Adipose tissue (tissue), 3 donors: ENCODE measurements around the gene BLOC1S1. TPM values are rescaled to one million over a fixed set of nuclear protein-coding genes. Genes with fewer than 3 reads are reported as not detected.

Experiments used
- H3K27ac ChIP-seq: one replicate; pipeline ENCODE4 v1.5.1; 2013; ENCODE audit warnings: low read depth, low read length
- WGBS, 3 donors: extraction: QIAGEN DNeasy Blood & Tissue Kit; methylation state at CpG; one replicate each; pipeline ENCODE4 v1.1.7; 2013; 5-methylcytosine and 5-hydroxymethylcytosine counted together
- polyA plus RNA-seq, 3 donors: library from polyadenylated mRNA; stranded (reverse); fragments of 200-250 nt; gene quantifications; one replicate each; pipeline ENCODE4 v1.2.3, GENCODE V29; 2013
- donor health status: healthy with polysubstance abuse.
- donor health status: Bipolar disorder and iron deficiency.
- donor health status: healthy.

Gene BLOC1S1
- polyA plus RNA-seq, 3 donors, result 103 to 323 (median 288) TPM

DNA sequence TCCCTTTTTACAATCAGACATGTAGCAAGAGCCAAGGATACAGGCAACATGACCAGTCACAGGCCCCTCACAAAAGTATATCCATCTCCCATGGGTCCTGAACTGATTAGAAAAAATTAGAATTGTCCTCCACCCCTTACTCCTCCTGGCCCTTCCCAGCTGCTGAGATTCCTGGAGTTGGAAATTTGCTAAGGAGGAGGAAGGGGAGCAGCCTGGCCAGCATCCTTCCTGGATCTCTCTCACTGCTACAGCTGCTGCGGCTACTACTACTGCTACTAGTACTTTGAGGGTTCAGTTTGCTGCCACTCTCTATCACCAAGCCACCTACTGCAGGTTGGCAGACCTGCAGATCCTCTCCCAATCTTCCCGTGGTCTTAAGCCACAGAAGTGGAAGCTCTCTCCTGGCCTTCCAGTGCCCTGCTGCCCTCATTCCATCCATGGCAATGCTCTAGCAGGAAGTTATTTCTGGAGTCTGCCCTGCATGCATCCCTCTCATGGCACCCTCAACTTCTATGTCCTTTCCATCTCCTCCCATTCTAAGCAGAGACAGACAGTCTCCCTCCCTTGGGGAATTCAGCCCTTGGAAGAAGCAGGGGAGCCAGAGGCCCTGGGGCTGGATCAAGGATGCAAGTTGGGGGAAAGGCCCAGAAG, 9.2 kb upstream of the BLOC1S1 start:
- 67 to 80% (median 71%) methylated on average over 2 of the region's 2 CpGs for WGBS, 3 donors
- H3K27ac ChIP-seq, result no peak overlapping the region

DNA sequence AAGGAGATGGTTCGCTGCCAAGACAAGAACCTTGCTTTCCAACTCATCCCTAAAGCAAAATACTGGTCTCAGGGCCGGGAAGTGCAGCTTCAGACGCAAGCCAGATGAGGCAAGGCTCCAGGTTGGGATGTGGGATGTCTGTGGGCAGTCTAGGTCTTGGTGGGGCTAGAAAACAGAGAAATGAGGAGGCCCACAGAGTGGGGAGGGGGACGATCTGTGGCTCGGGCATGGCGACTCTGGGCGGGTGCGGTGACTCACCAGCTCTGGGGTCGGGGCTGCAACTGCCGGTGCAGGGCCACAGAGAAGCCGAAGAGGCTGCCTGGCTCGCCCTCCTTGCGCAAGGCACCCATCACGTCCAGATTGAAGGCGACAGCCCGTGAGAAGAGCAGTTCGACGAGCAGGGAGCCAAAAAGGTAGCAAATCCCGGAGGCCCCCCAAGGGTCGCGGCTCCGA, 8.6 kb upstream of the BLOC1S1 start:
- 8 to 12% (median 9%) methylated on average over 19 to 22 of the region's 22 CpGs for WGBS, 3 donors
- H3K27ac ChIP-seq, result no peak overlapping the region

DNA sequence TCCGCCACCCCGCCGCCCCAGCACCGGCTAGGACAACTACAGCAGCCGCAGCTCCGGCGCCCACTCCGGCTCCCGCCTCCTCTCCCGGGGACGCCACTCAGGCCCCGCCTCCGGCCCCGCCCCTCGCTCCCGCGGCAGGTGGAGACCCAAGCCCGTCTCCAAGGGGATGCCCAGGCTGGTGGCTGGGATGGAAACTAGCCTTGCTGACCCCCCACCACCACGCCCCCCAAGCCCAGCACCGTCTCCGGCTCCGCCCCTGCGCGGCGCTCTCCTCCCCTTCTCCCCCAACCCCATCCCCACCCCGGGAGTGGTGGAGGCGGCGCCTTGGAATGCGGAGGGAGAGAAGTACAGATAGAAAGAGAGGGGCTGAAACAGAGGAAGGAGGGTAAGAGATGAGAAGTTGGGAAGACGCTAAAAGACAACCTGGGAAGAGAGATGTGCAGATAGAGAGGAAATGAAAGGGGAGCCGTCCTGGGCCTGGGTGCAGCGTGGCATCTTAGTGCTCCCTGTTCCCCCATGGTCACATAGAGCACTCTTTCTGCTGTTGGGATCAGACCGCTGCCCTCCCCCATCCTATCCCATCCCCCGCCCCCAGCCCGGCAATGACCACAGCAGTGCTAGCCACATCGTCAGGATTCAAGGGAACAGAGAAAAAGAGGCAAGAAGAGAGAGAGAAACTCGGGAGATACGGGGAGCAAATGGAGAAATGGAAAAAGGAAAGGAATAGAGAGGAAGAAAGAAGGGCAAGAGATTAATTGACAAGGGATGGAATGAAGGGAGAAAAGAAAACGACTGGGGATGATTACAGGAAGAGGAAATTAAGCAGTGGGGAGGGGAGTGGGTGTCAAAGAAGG, 7.8 kb upstream of the BLOC1S1 start, which contains the start of gene ITGA7:
TSS of gene ITGA7 (minus strand) at position 64 of the 854 bp plus-strand sequence. CDS start 222 bp downstream, outside the sequence.
- 1 to 2% (median 1%) methylated on average over 29 to 39 of the region's 39 CpGs for WGBS, 3 donors
- no peak within 1 kb of the TSS for H3K27ac ChIP-seq

DNA sequence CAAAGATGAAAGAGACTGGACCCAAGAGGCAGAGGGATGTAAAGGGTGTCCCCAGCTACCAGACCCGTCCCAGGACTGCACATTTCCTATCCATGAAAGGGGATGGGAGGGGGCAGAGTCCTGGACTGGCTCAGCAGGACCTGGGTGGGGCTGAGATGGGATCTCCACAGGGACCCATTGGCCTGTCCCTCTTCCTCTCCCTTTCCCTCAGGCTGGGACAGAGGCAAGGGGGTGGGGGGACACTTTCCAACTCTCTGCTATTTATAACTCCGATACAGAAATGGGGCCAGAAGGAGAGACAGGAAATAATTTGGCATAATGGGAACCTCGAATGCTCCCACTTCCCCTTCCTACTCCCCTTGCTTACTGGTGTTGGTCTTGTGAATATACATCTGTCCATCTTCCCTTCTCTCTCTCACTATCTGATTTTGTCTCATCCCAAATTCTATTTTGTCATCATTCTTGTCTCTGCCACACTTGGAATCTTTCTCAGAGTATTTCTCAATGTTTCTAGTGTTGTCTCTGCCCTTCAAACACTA, 7.1 kb upstream of the BLOC1S1 start:
- 3 to 24% (median 5%) methylated on average over 3 of the region's 3 CpGs for WGBS, 3 donors
- H3K27ac ChIP-seq, result no peak overlapping the region

DNA sequence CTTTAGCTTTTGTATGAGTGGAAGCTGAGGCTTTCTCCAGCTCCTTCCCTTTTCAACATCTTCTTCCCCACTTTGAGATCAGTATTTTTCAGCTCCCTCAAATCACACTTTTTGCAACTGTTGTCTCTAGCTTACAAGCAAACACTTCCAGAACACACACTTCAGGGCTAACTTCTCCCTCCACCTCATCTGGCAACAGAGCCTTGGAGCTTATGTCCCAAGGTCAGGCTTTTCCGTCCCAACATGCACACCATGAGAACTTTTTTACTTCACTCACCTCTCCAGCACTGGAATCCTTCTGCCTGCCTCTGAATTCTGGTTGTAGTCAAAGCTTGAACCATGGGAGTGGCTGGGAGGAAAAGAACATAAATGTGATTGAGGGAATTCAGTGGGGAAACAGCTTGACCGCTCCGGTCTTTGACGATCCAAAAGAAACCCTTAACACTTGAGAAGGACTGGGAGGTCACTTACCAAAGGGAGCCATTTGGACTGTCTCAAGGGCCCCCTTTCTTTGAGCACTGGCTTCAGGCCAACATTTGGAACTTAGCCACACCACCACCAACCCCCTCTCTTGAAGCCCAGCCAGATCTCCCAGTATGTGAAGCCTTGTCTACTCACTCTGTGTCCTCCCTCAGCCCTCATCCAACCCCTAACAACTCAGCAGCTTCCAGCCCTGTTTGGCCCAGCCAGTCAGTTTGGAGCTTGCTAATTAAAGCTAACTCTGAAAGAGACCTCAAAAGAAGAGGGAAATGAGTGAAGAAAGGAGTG, 3.9 kb upstream of the BLOC1S1 start:
- 40 to 70% (median 64%) methylated on average over 4 of the region's 4 CpGs for WGBS, 3 donors
- H3K27ac ChIP-seq, result peak overlapping the region; percentile 64

DNA sequence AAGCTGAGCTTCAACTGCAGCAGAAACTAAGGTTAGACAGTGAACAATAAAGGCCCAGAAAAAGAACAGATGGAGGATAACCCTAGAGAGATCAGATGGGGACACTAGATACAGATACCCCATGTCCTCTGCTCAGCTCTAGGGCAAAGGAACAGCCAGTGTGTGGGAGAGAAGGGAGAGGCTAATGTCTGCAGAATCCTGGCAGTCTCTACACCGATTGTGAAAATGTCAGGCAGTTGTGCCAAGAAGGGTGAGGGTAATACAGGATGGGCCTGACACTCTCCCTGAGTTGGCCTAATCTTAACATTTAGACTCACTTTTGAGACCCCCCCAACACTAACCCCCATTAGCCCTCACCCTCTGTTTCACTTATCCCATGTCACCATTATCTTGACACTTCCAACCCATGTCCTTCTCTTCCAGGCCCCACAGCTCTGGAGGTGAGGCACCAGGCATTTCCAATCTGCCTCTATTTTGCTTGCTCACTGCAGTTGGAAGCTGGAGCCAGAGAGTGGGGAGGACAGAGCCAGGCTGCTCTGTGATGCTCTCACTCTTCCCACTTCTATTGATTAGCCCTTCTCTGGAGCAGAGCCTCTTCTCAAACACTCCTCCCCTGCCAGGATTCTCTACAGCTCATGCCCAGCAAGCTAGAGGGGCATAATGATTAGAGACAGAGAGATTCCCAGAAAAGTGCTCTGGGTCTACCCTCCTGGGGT, 3.0 kb upstream of the BLOC1S1 start:
- no peak overlapping the region for H3K27ac ChIP-seq
- 40 to 45% (median 41%) methylated on average over 1 of the region's 1 CpG for whole genome bisulfite sequencing, 3 donors

DNA sequence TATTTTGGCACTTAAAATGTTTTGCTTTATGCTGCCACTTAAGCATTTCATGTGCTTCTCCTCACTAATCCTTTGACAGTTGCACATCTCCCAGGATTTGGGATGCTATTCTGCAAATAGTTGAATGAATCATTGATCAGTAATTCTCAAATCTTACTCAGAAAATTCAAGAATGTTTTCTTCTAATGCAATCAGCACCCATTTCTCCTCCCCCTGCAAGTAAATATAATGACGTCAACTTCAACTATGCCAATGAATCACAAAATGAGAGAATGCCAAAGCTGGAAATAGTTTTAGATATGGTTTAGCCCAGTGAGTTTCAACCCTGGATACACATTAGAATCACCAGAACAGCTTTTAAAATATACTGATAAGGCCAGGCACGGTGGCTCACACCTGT, 2.1 kb upstream of the BLOC1S1 start:
- H3K27ac ChIP-seq, result no peak overlapping the region
- 64 to 75% (median 68%) methylated on average over 2 of the region's 2 CpGs for WGBS, 3 donors

DNA sequence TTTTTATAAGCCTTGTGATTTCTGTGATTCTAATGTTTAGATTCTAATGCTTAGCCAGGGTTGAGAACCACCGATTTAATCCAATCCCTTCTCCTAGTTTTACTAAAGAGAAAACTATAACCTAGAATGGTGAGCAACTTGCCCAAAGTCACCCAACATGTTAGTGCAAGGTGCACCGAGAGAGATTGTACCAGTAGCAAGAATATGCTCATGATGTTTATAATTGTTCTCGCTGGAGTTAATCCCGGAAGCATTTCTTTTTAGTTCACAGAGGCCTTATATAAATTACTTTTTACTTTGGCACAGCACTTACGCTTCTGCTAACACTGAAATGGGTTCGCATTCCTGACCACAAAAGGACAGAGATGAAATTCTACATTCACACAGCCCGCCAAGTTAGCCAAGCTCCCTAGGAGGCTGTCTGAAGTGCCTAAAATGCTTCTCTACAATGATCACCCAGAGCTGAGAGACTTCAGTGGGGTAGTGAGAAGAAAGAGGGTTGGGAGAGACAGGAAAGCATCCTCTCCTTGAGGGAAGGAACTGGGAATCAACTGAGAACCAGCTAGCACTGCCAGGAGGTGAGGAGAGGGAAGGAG, 579 bp upstream of the BLOC1S1 start:
- H3K27ac ChIP-seq, result peak overlapping the region; percentile 40
- WGBS, 3 donors, result 56 to 71% (median 64%) methylated on average over 7 of the region's 7 CpGs

DNA sequence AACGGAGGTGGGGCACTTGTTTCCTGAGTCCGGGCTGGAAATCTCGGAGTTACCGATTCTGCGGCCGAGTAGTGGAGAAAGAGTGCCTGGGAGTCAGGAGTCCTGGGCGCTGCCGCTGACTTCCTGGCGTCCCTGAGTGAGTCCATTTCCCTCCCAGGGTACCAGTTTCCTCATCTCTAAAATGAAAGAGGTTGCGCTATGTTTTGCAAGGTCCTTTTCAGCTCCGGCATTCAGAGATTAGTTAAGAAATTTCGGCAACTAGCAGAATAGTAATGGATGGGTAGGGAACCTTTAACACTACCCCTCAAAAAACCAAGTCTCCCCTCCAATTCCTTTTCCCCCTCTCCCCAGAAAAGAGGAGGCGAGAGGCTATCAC, 724 bp downstream of the BLOC1S1 start:
- WGBS, 3 donors, result 2 to 5% (median 4%) methylated on average over 13 of the region's 13 CpGs
- H3K27ac ChIP-seq, result peak overlapping the region; percentile 57

DNA sequence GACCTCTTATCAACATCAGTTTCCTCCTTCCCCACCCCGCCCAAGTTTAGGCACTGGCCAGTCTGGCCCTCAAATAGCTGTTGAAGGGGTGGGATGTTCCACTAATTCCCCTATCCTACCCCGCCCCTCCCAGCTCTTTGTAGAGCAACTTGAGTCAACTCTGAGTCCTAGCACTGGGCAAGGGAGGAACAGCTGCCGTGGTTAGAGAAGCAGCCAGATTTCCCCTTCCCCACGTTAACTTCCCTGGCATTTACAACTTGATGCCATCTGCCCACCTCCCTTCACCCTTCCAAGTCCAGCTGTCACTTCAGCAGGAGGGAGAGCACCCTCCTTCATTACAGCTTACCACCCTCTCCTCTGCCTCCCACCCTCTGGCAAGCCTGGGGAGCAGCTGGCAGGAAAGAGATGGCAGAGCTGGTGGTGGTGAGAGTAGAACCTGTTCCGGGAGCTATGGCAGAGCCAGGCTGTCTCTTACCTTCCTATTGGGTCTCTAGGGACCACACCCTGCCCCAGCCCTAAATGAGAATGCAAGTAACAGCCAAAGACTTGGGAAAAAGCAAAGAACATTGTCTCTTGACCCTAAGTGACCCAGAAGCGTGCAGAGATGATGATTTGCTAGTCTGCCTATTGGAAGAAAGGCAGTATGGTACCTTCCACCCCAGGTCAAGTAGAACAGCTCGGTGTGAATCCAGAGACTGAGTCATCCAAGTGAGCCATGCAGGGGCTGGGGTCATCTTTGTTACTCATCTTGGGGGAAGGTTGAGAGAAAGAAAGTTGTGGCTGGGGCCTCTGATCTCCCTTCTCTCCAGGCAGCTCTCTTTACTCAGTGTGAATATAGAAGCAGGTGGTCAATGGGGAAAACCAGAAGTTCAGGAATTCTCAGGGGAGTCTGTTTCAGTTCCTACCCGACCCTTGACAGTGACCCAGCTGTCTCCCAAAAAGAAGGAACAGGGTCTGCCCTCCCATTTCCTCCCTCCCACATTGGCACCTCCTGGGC, 1.5 kb downstream of the BLOC1S1 start:
- 32 to 54% (median 40%) methylated on average over 8 of the region's 8 CpGs for WGBS, 3 donors
- H3K27ac ChIP-seq, result peak overlapping the region; percentile 57

DNA sequence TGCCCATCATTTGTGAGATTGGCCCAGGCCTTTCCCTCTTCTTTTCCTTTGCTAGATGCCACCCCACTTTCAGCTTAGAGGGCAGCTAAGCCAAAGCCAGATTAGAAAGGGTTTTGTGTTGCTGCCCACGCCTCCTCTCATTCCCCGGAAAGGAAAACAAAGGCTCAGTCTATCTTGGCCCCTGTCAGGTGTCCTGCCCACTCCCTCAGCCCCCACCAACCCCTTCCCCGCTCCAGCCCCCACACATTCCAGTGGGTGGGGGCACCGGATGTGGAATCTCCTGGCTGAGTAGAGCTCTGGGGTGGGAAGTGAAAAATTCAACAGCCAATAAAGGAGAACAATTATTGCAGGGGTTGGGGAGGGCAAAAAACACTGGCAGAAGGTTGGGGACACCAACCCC, 2.2 kb downstream of the BLOC1S1 start:
- no peak overlapping the region for H3K27ac ChIP-seq
- WGBS, 3 donors, result 46 to 61% (median 48%) methylated on average over 4 of the region's 4 CpGs

DNA sequence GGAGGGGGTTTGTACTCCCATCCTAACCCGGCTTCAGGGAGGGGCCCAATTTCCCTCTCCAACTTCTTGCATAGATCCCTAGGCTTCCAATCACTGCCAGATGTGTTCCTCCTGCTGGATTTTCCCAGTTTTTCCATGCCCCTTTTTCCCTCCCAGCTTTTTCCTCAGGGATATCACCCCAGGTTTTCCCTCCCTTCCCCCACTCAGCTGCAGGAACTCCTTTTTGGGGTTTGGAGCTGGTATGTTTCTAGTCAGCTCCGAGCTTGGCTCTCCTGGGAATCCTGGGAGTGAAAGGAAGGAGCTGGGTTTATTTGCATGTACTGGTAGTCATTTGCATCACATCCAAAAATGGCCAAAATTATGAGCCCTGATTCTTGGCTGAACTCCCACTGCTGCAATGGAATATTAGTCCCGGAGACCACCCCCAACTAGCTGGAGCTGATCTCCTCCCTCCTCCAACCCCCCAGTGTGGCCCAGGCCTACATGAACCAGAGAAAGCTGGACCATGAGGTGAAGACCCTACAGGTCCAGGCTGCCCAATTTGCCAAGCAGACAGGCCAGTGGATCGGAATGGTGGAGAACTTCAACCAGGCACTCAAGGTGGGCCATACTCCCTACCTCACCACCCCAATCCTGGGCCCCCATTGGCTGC, 2.9 kb downstream of the BLOC1S1 start:
- 56 to 64% (median 63%) methylated on average over 4 of the region's 4 CpGs for WGBS, 3 donors
- no peak overlapping the region for H3K27ac ChIP-seq

DNA sequence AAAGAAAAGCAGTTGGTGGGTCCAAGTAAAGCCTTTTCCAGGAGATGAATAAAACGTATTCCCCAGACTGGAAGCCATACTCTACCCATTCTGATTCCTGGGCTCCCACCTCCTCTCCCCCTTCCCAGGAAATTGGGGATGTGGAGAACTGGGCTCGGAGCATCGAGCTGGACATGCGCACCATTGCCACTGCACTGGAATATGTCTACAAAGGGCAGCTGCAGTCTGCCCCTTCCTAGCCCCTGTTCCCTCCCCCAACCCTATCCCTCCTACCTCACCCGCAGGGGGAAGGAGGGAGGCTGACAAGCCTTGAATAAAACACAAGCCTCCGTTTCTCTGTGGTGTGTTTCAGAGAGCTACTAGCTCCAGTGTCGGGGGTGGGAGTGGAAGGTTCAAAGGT, 3.5 kb downstream of the BLOC1S1 start:
- no peak overlapping the region for H3K27ac ChIP-seq
- WGBS, 3 donors, result 68 to 79% (median 70%) methylated on average over 7 of the region's 7 CpGs

DNA sequence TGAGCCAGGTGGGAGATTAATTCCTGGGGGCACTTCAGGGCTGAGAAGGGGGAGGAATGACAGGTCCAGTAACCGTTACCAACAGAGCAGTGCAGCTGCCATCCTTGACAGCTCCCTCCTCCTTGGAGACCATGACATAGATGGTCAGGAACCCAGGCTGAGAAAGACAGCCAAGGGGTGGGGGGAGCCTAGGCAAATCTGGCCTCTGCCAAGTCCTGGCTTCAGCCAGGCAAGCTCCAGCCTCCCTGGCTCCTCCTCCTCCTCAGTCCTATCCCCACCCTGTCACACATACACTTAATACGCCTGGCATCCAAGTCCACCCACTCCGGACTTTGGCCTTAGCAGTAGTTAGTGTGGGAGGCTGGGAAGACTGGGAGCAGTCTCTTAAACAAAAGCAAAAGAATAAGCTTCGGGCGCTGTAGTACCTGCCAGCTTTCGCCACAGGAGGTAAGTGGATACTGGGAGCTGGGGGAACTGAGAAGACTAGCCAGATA, 4.3 kb downstream of the BLOC1S1 start, which contains the start of gene RDH5:
TSS of gene RDH5 (plus strand) at position 323 of the 494 bp plus-strand sequence. CDS start 792 bp downstream, outside the sequence.
- no peak within 1 kb of the TSS for H3K27ac ChIP-seq
- 16 to 60% (median 50%) methylated on average over 6 of the region's 6 CpGs for WGBS, 3 donors

DNA sequence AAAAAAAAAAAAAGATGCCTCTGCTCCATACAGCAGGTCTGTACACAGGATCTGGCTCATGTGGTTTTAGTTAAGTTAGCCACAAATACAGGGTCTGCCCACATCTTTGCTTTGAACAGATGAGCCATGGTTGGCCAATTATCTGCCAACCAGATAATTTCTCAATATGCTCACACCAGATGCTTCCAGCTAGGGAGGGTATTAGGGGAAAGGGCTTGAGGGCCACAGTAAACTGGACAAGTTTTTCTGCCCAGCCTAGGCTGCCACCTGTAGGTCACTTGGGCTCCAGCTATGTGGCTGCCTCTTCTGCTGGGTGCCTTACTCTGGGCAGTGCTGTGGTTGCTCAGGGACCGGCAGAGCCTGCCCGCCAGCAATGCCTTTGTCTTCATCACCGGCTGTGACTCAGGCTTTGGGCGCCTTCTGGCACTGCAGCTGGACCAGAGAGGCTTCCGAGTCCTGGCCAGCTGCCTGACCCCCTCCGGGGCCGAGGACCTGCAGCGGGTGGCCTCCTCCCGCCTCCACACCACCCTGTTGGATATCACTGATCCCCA, 5.1 kb downstream of the BLOC1S1 start:
- no peak overlapping the region for H3K27ac ChIP-seq
- WGBS, 3 donors, result 17 to 43% (median 34%) methylated on average over 8 to 9 of the region's 9 CpGs
